ENCODE data around the gene TBX2. TPM values are rescaled to one million over a fixed set of nuclear protein-coding genes. Genes with fewer than 3 reads are reported as not detected.

TBX2 gene
- total and polyA plus RNA-seq, 2 donors = 2.1 to 3.2 TPM

GRCh38 chr17:61398721-61399130, 917 bp upstream of the TBX2 start:
- Histone ChIP-seq H3K27ac (ENCODE audit: low read depth in 1 of 2, low read length in 1 of 2) (no peak overlapping the region), H3K9me3 (ENCODE audit: control insufficient read depth in 2 of 2, insufficient read depth in 1 of 2, low read length in 1 of 2) (peaks cover 0 to 3% of the 10 kb centered on the region in 2 donors), H3K4me1 (ENCODE audit: control insufficient read depth in 2 of 2, insufficient read depth in 2 of 2, low read length in 2 of 2) (peaks cover 0 to 12% of the 10 kb centered on the region in 2 donors), H3K4me3 (ENCODE audit: low read length in 2 of 2) (peak overlapping the region in 1 of 2 donors; percentile 12), H3K27me3 (ENCODE audit: control insufficient read depth in 2 of 2, insufficient read depth in 1 of 2, low read length in 1 of 2) (peaks cover 90 to 98% of the 10 kb centered on the region in 2 donors), H3K36me3 (ENCODE audit: control insufficient read depth in 2 of 2, insufficient read depth in 2 of 2, low read length in 1 of 2) (no peaks in the 10 kb centered on the region)
- DNase-seq (ENCODE audit: low read depth in 6 of 9, low spot score in 9 of 9) = no peak
- WGBS = 5% methylated on average over 34 of the region's 34 CpGs

GRCh38 chr17:61400066-61400716, 548 bp downstream of the TBX2 start:
- WGBS = 2% methylated on average over 90 of the region's 90 CpGs

GRCh38 chr17:61400717-61401388, 1.2 kb downstream of the TBX2 start:
- Histone ChIP-seq H3K4me1 (ENCODE audit: control insufficient read depth in 2 of 2, insufficient read depth in 2 of 2, low read length in 2 of 2) (peaks cover 3 to 21% of the 10 kb centered on the region in 2 donors), H3K27me3 (ENCODE audit: control insufficient read depth in 2 of 2, insufficient read depth in 1 of 2, low read length in 1 of 2) (peaks cover 98% of the 10 kb centered on the region in 2 donors), H3K4me3 (ENCODE audit: low read length in 2 of 2) (peak overlapping the region in 1 of 2 donors; percentile 13), H3K27ac (ENCODE audit: low read depth in 1 of 2, low read length in 1 of 2) (no peak overlapping the region), H3K9me3 (ENCODE audit: control insufficient read depth in 2 of 2, insufficient read depth in 1 of 2, low read length in 1 of 2) (peaks cover 0 to 3% of the 10 kb centered on the region in 2 donors), H3K36me3 (ENCODE audit: control insufficient read depth in 2 of 2, insufficient read depth in 2 of 2, low read length in 1 of 2) (no peaks in the 10 kb centered on the region)
- no peak for DNase-seq (ENCODE audit: low read depth in 6 of 9, low spot score in 9 of 9)
- WGBS = 5% methylated on average over 45 of the region's 45 CpGs

More at GRCh38 chr17:61400066-61400716, 548 bp downstream of the TBX2 start:
- Histone ChIP-seq H3K4me3 (ENCODE audit: low read length in 2 of 2) (peak overlapping the region; percentile 13 to 21), H3K36me3 (ENCODE audit: control insufficient read depth in 2 of 2, insufficient read depth in 2 of 2, low read length in 1 of 2) (no peaks in the 10 kb centered on the region), H3K27me3 (ENCODE audit: control insufficient read depth in 2 of 2, insufficient read depth in 1 of 2, low read length in 1 of 2) (peaks cover 98% of the 10 kb centered on the region in 2 donors), H3K9me3 (ENCODE audit: control insufficient read depth in 2 of 2, insufficient read depth in 1 of 2, low read length in 1 of 2) (peaks cover 0 to 3% of the 10 kb centered on the region in 2 donors), H3K4me1 (ENCODE audit: control insufficient read depth in 2 of 2, insufficient read depth in 2 of 2, low read length in 2 of 2) (peaks cover 2 to 21% of the 10 kb centered on the region in 2 donors), H3K27ac (ENCODE audit: low read depth in 1 of 2, low read length in 1 of 2) (no peak overlapping the region)
- no peak for DNase-seq (ENCODE audit: low read depth in 6 of 9, low spot score in 9 of 9)

- Histone ChIP-seq H3K4me1 (ENCODE audit: control insufficient read depth in 2 of 2, insufficient read depth in 2 of 2, low read length in 2 of 2) (peaks cover 3 to 21% of the 10 kb centered on the region in 2 donors), H3K9me3 (ENCODE audit: control insufficient read depth in 2 of 2, insufficient read depth in 1 of 2, low read length in 1 of 2) (peaks cover 0 to 3% of the 10 kb centered on the region in 2 donors), H3K27me3 (ENCODE audit: control insufficient read depth in 2 of 2, insufficient read depth in 1 of 2, low read length in 1 of 2) (peaks cover 97 to 98% of the 10 kb centered on the region in 2 donors), H3K27ac (ENCODE audit: low read depth in 1 of 2, low read length in 1 of 2) (no peak overlapping the region), H3K36me3 (ENCODE audit: control insufficient read depth in 2 of 2, insufficient read depth in 2 of 2, low read length in 1 of 2) (no peaks in the 10 kb centered on the region), H3K4me3 (ENCODE audit: low read length in 2 of 2) (peak overlapping the region in 1 of 2 donors; percentile 13)
- no peak for DNase-seq (ENCODE audit: low read depth in 6 of 9, low spot score in 9 of 9)
- 11% methylated on average over 25 of the region's 25 CpGs for WGBS
Observed at GRCh38 chr17:61401389-61402072, 1.9 kb downstream of the TBX2 start.

GRCh38 chr17:61402073-61402541, 2.5 kb downstream of the TBX2 start:
- Histone ChIP-seq H3K27me3 (ENCODE audit: control insufficient read depth in 2 of 2, insufficient read depth in 1 of 2, low read length in 1 of 2) (peaks cover 95 to 98% of the 10 kb centered on the region in 2 donors), H3K4me1 (ENCODE audit: control insufficient read depth in 2 of 2, insufficient read depth in 2 of 2, low read length in 2 of 2) (peaks cover 3 to 21% of the 10 kb centered on the region in 2 donors), H3K9me3 (ENCODE audit: control insufficient read depth in 2 of 2, insufficient read depth in 1 of 2, low read length in 1 of 2) (peaks cover 0 to 3% of the 10 kb centered on the region in 2 donors), H3K27ac (ENCODE audit: low read depth in 1 of 2, low read length in 1 of 2) (no peak overlapping the region), H3K36me3 (ENCODE audit: control insufficient read depth in 2 of 2, insufficient read depth in 2 of 2, low read length in 1 of 2) (no peaks in the 10 kb centered on the region), H3K4me3 (ENCODE audit: low read length in 2 of 2) (peak overlapping the region in 1 of 2 donors; percentile 13)
- DNase-seq (ENCODE audit: low read depth in 6 of 9, low spot score in 9 of 9) = no peak
- 7% methylated on average over 11 of the region's 11 CpGs for WGBS

GRCh38 chr17:61402978-61403800, 3.5 kb downstream of the TBX2 start:
- WGBS = 4% methylated on average over 55 of the region's 55 CpGs
- Histone ChIP-seq H3K36me3 (ENCODE audit: control insufficient read depth in 2 of 2, insufficient read depth in 2 of 2, low read length in 1 of 2) (no peaks in the 10 kb centered on the region), H3K9me3 (ENCODE audit: control insufficient read depth in 2 of 2, insufficient read depth in 1 of 2, low read length in 1 of 2) (peaks cover 0 to 3% of the 10 kb centered on the region in 2 donors), H3K4me3 (ENCODE audit: low read length in 2 of 2) (peak overlapping the region in 1 of 2 donors; percentile 7), H3K4me1 (ENCODE audit: control insufficient read depth in 2 of 2, insufficient read depth in 2 of 2, low read length in 2 of 2) (peaks cover 3 to 16% of the 10 kb centered on the region in 2 donors), H3K27me3 (ENCODE audit: control insufficient read depth in 2 of 2, insufficient read depth in 1 of 2, low read length in 1 of 2) (peaks cover 94 to 98% of the 10 kb centered on the region in 2 donors), H3K27ac (ENCODE audit: low read depth in 1 of 2, low read length in 1 of 2) (no peak overlapping the region)
- peak in 1 of 9 donors; percentile 39 for DNase-seq (ENCODE audit: low read depth in 6 of 9, low spot score in 9 of 9)

GRCh38 chr17:61403801-61404662, 4.4 kb downstream of the TBX2 start:
- H3K4me3 ChIP-seq (ENCODE audit: low read length in 2 of 2) = no peak overlapping the region
- H3K27ac ChIP-seq (ENCODE audit: low read depth in 1 of 2, low read length in 1 of 2) = no peak overlapping the region
- H3K4me1 ChIP-seq (ENCODE audit: control insufficient read depth in 2 of 2, insufficient read depth in 2 of 2, low read length in 2 of 2) = peaks cover 3 to 15% of the 10 kb centered on the region in 2 donors
- peaks cover 0 to 3% of the 10 kb centered on the region in 2 donors for H3K9me3 ChIP-seq (ENCODE audit: control insufficient read depth in 2 of 2, insufficient read depth in 1 of 2, low read length in 1 of 2)
- H3K36me3 ChIP-seq (ENCODE audit: control insufficient read depth in 2 of 2, insufficient read depth in 2 of 2, low read length in 1 of 2) = no peaks in the 10 kb centered on the region
- DNase-seq (ENCODE audit: low read depth in 6 of 9, low spot score in 9 of 9) = no peak
- H3K27me3 ChIP-seq (ENCODE audit: control insufficient read depth in 2 of 2, insufficient read depth in 1 of 2, low read length in 1 of 2) = peaks cover 94 to 98% of the 10 kb centered on the region in 2 donors
- 9% methylated on average over 66 of the region's 66 CpGs for WGBS

- H3K9me3 ChIP-seq (ENCODE audit: control insufficient read depth in 2 of 2, insufficient read depth in 1 of 2, low read length in 1 of 2) = peaks cover 0 to 3% of the 10 kb centered on the region in 2 donors
- no peak overlapping the region for H3K27ac ChIP-seq (ENCODE audit: low read depth in 1 of 2, low read length in 1 of 2)
- H3K27me3 ChIP-seq (ENCODE audit: control insufficient read depth in 2 of 2, insufficient read depth in 1 of 2, low read length in 1 of 2) = peaks cover 94 to 97% of the 10 kb centered on the region in 2 donors
- 3% methylated on average over 27 of the region's 27 CpGs for WGBS
- no peak for DNase-seq (ENCODE audit: low read depth in 6 of 9, low spot score in 9 of 9)
- H3K4me3 ChIP-seq (ENCODE audit: low read length in 2 of 2) = no peak overlapping the region
- H3K36me3 ChIP-seq (ENCODE audit: control insufficient read depth in 2 of 2, insufficient read depth in 2 of 2, low read length in 1 of 2) = no peaks in the 10 kb centered on the region
- H3K4me1 ChIP-seq (ENCODE audit: control insufficient read depth in 2 of 2, insufficient read depth in 2 of 2, low read length in 2 of 2) = peaks cover 3 to 15% of the 10 kb centered on the region in 2 donors
Observed at GRCh38 chr17:61404663-61404912, 4.9 kb downstream of the TBX2 start.

All from thymus (tissue), 11 donors.